Activated CD4-positive, alpha-beta T cell treated with anti-CD3 and anti-CD28 coated beads for 1 hour (primary cell): ENCODE data around the gene DIAPH1.

ENCODE experiments used
- DNase-seq: peaks from one replicate; pipeline ENCODE4 v3.0.0-alpha.2; 2020

The DIAPH1 gene

DNA sequence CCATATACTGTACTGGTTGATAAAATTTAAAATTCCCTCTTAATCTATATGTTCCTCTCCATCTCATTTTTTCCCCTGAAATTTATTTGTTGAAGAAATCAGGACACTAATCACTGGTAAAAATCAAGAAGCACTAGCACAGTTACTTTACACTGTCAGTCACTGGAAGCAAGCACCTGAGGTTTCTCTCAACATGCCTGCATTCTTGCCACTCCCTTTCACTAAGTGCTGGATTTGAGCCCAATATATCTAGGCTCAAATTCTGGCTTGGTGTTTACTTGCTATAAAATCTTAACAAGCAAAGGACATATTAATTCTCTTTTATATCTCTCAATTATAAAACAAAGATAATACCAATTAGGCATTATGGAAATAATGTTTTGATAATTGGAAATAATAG lies 58.6 kb downstream of the DIAPH1 start:
- no peak for DNase-seq

DNA sequence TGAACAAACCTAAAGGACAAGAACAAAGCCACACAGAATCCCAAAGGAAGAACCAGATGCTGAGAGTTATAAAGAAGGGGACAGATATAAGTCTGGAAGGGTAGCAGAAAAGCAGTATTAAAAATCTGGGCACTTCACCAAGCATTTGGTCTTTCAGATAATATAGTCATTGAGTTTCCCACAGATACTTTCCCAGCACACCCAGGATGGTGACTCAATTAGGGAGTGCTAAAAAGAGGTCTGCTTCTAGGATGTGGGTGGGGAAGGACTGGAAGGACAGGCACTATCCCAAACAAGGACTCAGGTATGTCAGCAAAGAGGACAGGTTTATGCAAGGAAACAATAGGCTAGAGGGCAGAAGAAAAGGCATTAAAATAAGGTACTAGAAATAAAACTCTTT lies 59.3 kb downstream of the DIAPH1 start:
- DNase-seq = no peak

DNA sequence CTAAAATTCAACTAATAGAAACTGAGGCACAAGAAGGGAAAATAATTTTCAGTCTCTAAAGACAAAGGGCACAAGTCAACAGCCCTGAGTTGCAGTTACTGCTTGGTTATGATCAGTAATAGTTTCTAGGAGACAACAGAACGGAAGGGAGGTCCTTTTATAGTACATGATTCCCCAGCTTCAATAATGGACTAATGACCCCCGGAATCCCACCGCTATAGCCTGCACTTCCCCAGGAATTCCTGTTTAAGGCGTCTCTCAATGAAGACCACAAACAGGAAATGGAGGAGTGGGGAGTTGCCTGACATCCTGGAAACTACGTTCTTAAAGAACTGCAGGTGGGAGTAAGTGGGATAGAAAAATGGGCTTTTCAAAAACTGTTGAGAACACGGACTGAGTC lies 60.6 kb downstream of the DIAPH1 start:
- DNase-seq = no peak

DNA sequence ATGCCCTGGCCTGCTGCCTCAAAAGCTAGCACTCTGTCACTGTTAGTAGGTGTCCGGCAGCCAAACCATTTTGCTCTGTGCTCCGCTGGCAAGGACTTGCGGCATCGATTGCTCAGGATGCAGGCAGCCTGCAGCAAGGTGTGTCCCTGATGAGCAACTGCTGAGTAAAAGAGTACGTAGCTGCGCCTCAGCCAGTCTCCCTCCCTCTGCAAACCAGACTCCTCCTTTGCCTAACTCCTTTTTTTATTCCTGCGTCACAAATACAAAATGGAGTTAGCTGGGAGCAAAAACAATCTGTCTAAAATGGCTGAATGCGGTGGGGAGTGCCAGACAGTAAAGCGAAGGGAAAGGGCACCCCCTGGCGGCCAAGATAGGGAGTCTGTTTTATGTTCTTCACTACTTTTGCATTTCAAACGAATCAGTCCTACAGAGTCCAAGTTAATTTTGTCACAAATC lies 61.1 kb downstream of the DIAPH1 start:
- DNase-seq = peak; percentile 65

DNA sequence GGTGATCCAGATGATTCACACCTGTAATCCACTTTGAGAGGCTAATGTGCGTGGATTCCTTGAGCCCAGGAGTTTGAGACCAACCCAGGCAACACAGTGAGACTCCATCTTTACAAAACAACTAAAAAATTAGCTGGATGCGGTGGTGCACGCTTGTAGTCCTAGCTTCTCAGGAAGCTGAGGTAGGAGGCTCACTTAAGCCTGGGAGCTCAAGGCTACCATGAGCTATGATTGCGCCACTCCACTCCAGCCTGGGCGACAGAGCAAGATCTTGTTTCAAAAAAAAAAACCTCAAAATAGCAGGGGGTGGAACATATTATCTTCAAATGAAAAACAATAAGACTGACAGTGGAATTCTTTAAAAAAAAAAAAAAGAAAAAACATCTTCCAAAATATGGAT lies 70.9 kb downstream of the DIAPH1 start:
- no peak for DNase-seq

DNA sequence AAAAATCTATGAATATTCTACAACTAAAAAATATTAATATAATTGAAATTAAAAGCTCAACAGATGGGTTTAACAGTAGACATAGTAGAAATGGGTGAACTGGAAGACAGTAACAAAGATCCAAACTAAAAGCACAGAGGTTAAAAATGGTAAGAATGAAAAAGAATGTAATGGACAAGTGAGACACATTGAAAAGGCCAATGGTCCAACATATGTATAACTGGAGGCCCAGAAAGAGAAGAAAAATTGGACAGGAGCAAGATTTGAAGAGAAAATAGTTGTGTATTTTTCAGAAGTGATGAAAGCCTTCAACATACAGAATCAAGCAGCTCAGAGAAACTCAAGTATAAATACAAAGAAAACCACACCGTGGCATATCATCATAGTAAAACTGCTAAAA lies 71.3 kb downstream of the DIAPH1 start:
- no peak for DNase-seq

DNA sequence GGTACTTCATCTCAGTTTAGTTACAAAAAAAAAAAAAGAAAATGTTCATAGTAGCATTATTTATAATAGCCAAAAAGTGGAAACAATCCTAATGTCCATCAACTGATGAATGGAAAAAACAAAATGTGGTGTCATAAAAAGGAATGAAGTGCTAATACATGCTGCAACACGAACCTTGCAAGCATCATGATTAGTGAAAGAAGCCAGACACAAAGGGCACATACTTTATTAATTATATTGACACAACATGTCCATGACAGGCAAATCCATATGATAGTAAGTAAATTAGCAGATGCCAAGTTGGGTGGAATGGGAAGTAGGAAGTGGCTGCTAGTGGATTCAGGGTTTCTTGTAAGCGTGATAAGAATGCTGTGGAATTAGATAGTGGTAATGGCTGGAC lies 75.7 kb downstream of the DIAPH1 start:
- no peak for DNase-seq

DNA sequence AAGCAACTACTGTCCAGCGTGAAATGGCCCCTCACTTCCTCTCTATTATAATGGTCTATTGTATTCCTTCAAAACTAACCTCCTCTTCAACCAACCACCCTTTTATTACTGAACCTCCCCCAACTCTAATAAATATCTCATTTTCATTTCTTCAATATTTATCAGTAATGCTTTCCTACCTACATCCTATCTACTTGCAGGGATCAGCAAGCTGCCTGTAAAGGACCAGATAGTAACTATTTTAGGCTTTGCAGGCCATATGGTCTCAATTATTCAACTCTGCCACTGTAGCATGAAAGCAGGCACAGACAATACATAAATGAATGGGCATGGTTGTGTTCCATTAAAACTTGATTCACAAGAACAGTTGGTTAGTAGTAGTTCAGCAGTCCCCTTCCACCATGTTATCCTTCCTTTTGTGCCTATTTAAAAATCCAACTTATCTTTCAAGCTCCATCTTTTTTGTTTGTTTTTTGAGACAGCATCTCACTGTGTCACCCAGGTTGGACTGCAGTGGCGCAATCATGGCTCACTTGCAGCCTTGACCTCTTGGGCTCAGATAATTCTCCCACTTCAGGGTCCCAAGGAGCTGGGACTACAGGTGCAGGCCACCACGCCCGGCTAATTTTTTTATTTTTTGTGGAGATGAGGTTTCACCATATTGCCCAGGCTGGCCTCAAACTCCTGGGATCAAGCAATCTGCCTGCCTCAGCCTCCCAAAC lies 84.1 kb downstream of the DIAPH1 start:
- DNase-seq = no peak

DNA sequence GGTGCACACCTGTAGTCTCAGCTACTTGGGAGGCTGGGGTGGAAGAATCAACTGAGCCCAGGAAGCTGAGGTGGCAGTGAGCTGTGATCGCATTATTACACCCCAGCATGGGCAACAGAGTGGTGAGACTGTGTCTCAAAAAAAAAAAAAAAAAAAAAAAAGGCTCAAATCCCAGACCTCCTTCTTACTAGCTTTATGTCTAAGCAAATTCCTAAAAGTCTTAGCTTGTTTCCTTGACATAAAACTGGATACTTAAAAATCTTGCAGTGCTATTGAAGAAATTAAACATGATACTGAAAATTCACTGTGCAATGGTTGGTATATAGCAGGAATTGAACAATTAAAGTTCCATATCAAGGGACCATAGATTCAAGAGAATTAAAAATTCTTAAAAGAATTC lies 84.9 kb downstream of the DIAPH1 start:
- DNase-seq = no peak

DNA sequence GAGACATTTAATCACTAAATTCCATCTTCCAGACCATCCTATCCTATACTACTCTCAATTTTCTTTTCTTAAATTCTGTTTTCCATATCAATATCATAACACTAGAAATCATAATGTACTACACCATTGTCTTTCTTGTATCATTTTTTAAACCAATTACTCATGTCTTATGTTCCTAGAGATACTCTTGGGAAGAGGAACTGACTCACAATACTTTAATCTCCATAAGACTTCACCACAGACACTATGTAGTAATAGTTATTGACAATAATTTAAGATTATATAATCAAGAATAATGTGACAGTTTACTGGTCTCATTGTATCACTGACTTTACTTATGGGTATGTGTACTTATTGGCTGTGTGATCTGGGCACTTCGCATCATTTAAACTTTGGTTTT lies 86.1 kb downstream of the DIAPH1 start:
- DNase-seq = no peak

DNA sequence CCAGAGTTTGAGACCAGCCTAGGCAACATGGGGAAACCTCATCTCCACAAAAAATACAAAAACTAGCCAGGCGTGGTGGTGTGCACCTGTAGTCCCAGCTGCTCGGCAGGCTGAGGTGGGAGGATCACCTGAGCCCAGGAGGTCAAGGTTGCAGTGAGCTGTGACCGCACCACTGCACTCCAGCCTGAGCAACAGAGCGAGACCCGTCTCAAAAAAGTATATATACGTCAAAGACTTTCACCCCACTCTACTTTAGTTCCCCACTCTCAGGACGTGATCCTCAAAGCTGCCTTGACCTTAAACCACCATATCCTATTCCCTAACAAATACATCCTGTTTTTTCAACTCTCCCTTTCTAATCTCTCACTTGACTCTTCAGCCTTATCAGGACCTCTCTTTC lies 88.9 kb downstream of the DIAPH1 start:
- DNase-seq = no peak

DNA sequence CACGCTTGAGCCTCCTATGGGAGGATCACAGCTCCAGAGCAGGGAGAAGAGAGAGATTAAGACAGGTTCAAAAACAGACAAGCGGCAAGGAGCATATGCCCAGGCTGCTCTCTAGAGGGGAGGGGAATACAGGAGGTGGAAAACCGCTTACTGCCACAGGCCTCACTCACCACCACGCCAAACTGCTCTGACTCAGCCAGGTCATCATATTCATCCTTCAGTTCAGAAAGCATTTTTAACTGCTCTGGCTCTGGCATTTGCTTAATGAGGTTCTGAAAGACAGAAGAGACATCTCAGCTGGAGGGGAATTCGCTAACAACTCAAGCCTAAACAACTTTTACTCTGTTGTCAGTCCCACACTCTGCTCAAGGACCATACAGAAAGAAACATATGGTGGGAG lies 89.8 kb downstream of the DIAPH1 start:
- no peak for DNase-seq

DNA sequence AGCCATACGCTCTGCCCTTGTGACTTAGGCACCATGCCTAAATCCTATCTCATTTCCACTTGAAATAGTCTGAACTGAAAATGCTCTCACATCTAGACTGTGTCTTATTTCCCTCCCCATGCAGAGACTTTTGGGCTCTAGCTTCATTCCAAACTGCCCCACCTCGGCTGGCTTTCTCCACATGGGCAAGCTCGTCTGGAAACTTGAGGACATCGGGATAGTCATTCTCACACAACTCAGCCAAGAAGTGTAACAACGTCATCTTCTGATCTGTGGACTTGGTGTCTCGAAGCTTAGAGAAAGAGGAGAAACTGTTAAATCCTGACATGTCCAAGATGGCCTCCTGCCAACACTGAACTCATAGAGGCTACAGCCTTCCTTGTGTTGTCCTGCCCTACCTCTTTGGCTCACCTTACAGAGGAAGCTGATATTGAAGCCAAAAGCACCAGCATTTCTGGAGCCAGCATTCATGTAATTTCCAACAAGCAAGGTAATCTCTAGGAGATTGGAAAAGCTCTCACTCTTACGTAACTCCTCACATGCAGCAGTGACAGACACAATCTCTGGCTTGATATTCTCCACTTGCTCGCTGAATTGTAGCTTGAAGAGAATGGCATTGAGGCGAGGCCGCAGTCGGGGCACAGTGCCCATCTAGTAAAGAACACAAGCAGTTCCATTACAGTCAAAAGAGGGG lies 90.4 kb downstream of the DIAPH1 start:
- no peak for DNase-seq

DNA sequence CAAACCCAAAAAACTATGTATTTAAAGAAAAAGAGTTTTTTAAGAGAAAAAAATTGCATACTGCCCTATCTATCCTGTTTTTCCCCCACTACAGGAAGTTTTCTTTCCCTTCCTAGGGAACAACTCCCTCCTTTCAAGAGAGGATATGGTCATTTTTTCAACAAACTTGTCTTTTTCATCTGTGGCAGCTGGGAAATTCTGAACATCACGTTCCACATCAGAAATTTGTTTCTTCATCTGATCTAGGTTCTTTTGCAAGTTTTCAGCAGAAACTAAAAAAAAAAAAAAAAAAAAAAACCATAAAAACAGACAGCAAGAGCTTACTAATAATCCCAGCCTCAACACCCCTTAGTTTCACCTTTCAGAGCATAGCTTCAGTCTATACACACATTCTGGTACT lies 91.4 kb downstream of the DIAPH1 start:
- DNase-seq = no peak

DNA sequence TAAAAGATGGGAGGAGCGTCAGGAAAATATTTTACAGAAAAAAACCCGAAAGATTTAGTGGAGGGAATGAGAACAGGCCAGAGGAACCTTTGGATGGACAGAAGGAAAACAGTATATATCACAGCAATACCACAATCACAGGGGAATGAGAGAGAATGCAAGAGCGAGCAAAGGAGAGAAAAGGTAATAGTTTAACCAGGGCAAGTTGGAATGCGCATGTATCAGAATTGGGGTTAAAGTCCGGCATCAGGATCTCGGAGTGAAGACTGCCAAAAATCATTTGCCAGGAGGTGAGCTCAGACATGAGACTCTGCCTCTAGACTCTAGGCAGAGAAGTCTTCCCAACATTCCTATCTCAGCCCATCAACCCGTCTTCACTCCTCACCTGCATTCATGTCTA lies 93.1 kb downstream of the DIAPH1 start:
- DNase-seq = no peak

DNA sequence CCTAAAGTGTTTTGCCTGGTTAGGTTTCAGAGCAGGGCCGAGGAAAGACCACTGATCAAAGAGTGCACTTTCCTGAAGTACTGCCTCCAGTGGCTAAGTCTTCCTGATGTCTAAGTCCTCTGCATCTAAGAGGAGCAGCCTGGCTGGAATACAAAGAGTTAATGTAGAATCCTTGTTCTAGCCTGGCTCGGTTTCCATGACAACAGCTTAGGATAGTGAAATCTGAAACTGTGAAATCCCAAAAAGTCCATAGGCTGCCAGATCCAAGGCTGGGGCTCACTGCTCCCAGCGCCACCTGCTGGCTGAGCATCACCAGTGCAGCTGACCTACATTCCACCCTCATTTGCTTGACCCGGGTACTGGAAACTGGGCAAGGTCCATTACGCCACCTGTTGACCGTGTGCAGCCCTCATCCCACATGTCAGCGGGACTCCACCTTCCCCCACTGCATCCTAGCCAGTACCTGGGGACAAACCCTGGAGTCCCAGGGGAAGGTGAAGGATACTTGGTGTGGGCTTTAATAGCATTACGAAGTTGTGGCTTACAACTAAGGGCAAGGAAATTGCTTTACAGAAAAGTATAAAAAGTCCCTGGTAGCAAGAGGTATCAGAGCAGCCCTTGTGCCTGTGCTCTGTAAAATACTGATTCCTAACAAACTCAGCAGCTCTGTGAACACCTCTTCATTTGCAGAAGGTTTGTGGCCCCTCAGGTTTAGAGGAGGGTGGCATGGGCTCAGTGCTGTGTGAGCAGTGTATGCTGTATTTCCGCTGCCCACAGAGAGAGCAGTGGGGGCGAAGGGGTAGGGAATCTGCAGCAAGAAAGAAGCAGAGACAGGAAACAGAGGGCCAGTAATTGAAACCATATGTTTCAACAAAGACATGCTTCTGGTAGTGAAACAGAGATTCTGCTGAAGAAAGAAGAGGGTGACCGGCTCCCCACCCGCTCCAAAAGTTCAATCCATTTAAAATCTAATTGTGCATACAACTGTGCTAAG lies 93.9 kb downstream of the DIAPH1 start:
- peak; percentile 42 for DNase-seq

DNA sequence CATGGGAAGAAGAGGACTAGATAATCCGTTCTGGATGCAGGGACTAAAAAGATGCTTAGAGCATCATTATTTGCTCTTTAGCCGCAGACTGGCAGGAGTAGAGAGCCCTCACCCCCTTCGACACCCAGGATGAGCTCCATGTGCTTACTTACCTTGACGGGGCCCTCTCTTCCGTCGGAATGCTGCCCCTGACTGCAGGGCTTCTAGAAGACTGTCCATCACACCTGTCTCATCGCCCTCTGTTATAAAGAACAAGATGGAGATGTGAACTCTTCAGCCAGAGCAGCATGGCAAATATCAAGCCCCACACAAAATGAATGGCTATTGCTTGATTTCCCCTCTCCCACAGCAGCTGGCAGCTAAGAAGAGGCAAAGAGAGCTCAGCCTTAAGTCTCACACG lies 94.8 kb downstream of the DIAPH1 start:
- no peak for DNase-seq

DNA sequence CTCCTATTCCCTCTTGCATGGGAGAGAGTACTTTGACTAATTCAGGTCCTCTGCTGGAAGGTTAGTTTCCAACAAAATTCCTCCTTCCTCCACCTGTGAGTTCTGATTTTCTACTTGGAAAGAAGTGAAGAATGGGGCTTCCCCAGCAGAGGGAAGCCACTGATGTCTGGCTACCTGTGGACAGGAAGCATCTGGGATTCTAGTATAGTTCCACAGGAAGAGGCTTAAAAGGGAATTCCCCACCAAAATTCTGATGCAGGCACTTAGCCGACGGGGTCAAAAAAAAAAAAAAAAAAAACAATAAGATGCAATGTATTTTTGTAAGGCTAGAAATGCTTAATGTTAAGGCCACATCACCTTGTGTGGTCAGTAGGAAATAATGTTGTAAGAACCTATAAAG lies 96.5 kb downstream of the DIAPH1 start:
- no peak for DNase-seq

DNA sequence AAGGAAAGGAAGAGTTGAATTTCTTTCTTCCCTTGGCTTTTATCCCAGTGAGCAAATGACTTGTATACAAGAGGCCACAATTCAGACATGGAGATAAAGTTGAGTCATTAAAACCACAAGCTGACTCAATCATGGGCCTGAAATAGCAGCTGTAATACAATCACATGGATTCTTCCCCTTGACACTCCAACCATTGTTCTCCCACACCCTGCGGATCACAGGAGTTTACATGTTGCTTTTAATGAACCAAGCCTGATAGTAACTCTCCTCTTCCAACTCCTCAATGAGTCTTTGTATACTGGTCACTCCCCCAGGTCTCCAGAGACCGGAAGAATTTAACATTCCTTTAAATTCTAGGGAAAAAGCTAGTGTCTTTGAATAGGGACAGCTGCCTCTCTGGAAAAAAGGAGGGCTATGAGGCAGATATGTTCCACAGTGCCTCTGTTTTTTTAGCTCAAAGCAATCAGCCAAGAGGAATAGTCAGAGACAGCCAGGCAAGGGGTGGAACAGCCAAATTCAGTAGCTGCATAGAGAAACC lies 97.5 kb downstream of the DIAPH1 start:
- DNase-seq = no peak

DNA sequence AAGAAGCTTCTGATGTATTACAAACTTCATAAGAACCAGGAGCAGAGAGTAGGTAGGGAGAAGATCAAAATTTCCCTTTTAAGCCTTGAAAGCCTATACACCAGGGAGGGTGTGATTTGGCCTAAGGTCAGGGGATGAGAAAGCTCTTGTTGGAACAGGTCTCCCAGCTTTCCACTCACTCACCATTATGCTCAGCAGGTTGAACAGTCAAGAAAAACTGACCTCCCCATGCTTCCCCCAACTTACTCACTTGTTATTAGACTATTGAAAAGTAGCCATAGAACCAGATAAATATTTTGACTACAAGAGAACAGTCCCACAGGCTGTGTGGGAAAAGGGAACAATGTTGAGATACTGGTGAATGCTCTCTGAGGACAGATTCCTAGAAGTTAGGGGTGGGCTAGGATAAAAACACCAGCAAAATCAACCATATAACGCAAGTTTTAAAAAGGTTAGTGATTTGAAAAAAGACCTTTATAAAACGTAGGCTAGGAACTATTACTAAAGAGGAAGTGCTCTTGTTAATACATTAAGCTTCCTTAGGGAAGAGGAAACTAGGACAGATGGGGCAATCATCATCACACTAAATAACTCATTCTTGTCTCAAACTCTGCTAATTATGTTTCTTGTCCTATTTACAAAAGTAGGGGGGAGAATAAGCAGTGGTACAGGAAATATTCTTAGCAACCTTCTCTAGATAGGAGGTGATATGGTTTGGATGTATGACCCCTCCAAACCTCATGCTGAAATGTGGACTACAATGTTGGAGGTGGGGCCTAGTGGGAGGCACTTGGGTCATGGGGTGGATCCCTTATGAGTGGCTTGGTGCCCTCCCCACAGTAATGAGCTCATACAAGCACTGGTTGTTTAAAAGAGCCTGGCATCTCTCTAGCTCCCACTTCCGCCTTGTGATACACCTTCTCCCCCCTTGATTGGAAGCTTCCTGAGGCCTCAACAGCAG lies 98.9 kb downstream of the DIAPH1 start:
- DNase-seq = no peak

DNA sequence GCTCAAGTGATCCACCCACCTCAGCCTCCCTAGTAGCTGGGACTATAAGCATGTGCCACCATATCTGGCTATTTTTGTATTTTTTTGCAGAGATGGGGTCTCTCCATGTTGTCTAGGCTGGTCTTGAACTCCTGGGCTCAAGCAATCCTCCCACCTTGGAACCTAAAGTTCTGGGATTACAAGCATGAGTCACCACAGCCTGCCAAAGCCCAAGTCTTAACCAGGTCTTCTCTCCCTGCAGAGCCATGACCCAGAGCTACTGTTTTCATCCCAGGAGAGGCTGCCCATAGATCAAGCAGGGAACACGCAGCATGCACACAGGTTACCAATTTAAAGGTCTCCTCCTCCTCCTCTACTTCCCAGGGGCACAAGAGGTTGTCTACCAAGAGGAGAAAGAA lies 100.2 kb downstream of the DIAPH1 start:
- no peak for DNase-seq
